ENCODE data around the gene GAGE10. TPM values are rescaled to one million over a fixed set of nuclear protein-coding genes. Genes with fewer than 3 reads are reported as not detected.
"Not testable (repeated sequence)": the region's sequence is repeated elsewhere in the genome, so short reads cannot be mapped to it uniquely, and the experiment has no call there.

Gene GAGE10
- total RNA-seq, 1 experiment from 2014 or later = not detected

- POLR2A ChIA-PET; H3K27me3 ChIP-seq (ENCODE audit: control insufficient read depth, insufficient read depth, low read length); BruUV-seq (replicated peaks); intact Hi-C loops (cut with micrococcal nuclease; ENCODE audit: unreplicated experiment); H3K36me3 ChIP-seq (ENCODE audit: control insufficient read depth, insufficient read depth, low read length); H3K4me1 ChIP-seq (ENCODE audit: control insufficient read depth, insufficient read depth, low read length); H3K9me3 ChIP-seq (ENCODE audit: control insufficient read depth, insufficient read depth, low read depth, low read length); H3K27ac ChIP-seq (ENCODE audit: low read length); CTCF ChIA-PET; ATAC-seq; H3K4me3 ChIP-seq (ENCODE audit: low read depth in 2 of 2, low read length in 2 of 2); DNase-seq (ENCODE audit: low read depth, low spot score); in situ Hi-C loops (cut with HindIII; ENCODE audit: low pct_unique_long_range_greater_than_20kb, low sequenced_read_pairs): not testable (repeated sequence)
Observed at GRCh38 chrX:49331282-49331681, 27.8 kb downstream of the GAGE10 start, which contains the start of gene GAGE13. Gene GAGE13, plus strand, starts transcription at chrX:49331582. Its CDS starts 1,156 bp downstream, at chrX:49332738.

- POLR2A ChIA-PET; H3K27me3 ChIP-seq (ENCODE audit: control insufficient read depth, insufficient read depth, low read length); BruUV-seq (replicated peaks); H3K4me3 ChIP-seq (ENCODE audit: low read depth in 2 of 2, low read length in 2 of 2); H3K36me3 ChIP-seq (ENCODE audit: control insufficient read depth, insufficient read depth, low read length); intact Hi-C loops (cut with micrococcal nuclease; ENCODE audit: unreplicated experiment); H3K27ac ChIP-seq (ENCODE audit: low read length); CTCF ChIA-PET; DNase-seq (ENCODE audit: low read depth, low spot score); H3K9me3 ChIP-seq (ENCODE audit: control insufficient read depth, insufficient read depth, low read depth, low read length); in situ Hi-C loops (cut with HindIII; ENCODE audit: low pct_unique_long_range_greater_than_20kb, low sequenced_read_pairs); ATAC-seq; H3K4me1 ChIP-seq (ENCODE audit: control insufficient read depth, insufficient read depth, low read length): not testable (repeated sequence)
Observed at GRCh38 chrX:49331841-49332240, 28.4 kb downstream of the GAGE10 start.

DNA sequence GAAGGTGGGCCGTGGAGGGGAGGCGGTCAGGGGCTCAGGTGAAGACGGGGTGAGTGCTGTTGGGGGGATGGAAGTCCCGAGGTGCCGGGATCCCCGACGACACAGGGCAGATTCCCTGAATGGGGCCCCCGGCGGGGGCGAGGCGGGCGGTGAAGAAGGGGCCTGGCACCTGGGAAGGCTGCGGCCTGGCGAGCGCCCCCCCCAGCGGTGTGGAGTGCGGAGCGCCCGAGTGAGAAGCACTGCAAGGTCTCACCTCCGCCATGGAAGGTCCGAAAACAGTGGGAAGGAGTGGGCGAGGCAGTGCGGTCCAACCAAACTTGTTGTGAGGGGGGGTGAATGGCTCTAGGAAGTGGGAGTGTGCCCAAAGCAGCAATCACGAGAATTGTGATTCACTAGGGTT is 38.0 kb downstream of the GAGE10 start:
- CTCF ChIA-PET; H3K27me3 ChIP-seq (ENCODE audit: control insufficient read depth, insufficient read depth, low read length); H3K4me1 ChIP-seq (ENCODE audit: control insufficient read depth, insufficient read depth, low read length); DNase-seq (ENCODE audit: low read depth, low spot score); POLR2A ChIA-PET; intact Hi-C loops (cut with micrococcal nuclease; ENCODE audit: unreplicated experiment); BruUV-seq (replicated peaks); ATAC-seq; H3K9me3 ChIP-seq (ENCODE audit: control insufficient read depth, insufficient read depth, low read depth, low read length); in situ Hi-C loops (cut with HindIII; ENCODE audit: low pct_unique_long_range_greater_than_20kb, low sequenced_read_pairs); H3K27ac ChIP-seq (ENCODE audit: low read length); H3K4me3 ChIP-seq (ENCODE audit: low read depth in 2 of 2, low read length in 2 of 2); H3K36me3 ChIP-seq (ENCODE audit: control insufficient read depth, insufficient read depth, low read length): not testable (repeated sequence)

GRCh38 chrX:49344496-49345175 is 41.2 kb downstream of the GAGE10 start:
- ATAC-seq; H3K36me3 ChIP-seq (ENCODE audit: control insufficient read depth, insufficient read depth, low read length); CTCF ChIA-PET; DNase-seq (ENCODE audit: low read depth, low spot score); H3K4me3 ChIP-seq (ENCODE audit: low read depth in 2 of 2, low read length in 2 of 2); POLR2A ChIA-PET; H3K27me3 ChIP-seq (ENCODE audit: control insufficient read depth, insufficient read depth, low read length); BruUV-seq (replicated peaks); intact Hi-C loops (cut with micrococcal nuclease; ENCODE audit: unreplicated experiment); H3K27ac ChIP-seq (ENCODE audit: low read length); in situ Hi-C loops (cut with HindIII; ENCODE audit: low pct_unique_long_range_greater_than_20kb, low sequenced_read_pairs); H3K4me1 ChIP-seq (ENCODE audit: control insufficient read depth, insufficient read depth, low read length); H3K9me3 ChIP-seq (ENCODE audit: control insufficient read depth, insufficient read depth, low read depth, low read length): not testable (repeated sequence)

GRCh38 chrX:49345402-49345801 is 42.0 kb downstream of the GAGE10 start:
- H3K4me1 ChIP-seq (ENCODE audit: control insufficient read depth, insufficient read depth, low read length); H3K27ac ChIP-seq (ENCODE audit: low read length); H3K4me3 ChIP-seq (ENCODE audit: low read depth in 2 of 2, low read length in 2 of 2); POLR2A ChIA-PET; H3K27me3 ChIP-seq (ENCODE audit: control insufficient read depth, insufficient read depth, low read length); intact Hi-C loops (cut with micrococcal nuclease; ENCODE audit: unreplicated experiment); ATAC-seq; CTCF ChIA-PET; in situ Hi-C loops (cut with HindIII; ENCODE audit: low pct_unique_long_range_greater_than_20kb, low sequenced_read_pairs); BruUV-seq (replicated peaks); DNase-seq (ENCODE audit: low read depth, low spot score); H3K9me3 ChIP-seq (ENCODE audit: control insufficient read depth, insufficient read depth, low read depth, low read length); H3K36me3 ChIP-seq (ENCODE audit: control insufficient read depth, insufficient read depth, low read length): not testable (repeated sequence)

GRCh38 chrX:49346150-49346549 is 42.7 kb downstream of the GAGE10 start:
- H3K36me3 ChIP-seq (ENCODE audit: control insufficient read depth, insufficient read depth, low read length); in situ Hi-C loops (cut with HindIII; ENCODE audit: low pct_unique_long_range_greater_than_20kb, low sequenced_read_pairs); H3K4me3 ChIP-seq (ENCODE audit: low read depth in 2 of 2, low read length in 2 of 2); POLR2A ChIA-PET; H3K9me3 ChIP-seq (ENCODE audit: control insufficient read depth, insufficient read depth, low read depth, low read length); DNase-seq (ENCODE audit: low read depth, low spot score); BruUV-seq (replicated peaks); H3K27me3 ChIP-seq (ENCODE audit: control insufficient read depth, insufficient read depth, low read length); H3K4me1 ChIP-seq (ENCODE audit: control insufficient read depth, insufficient read depth, low read length); H3K27ac ChIP-seq (ENCODE audit: low read length); CTCF ChIA-PET; intact Hi-C loops (cut with micrococcal nuclease; ENCODE audit: unreplicated experiment); ATAC-seq: not testable (repeated sequence)

Data from Panc1 (cell line).